SK-N-SH (cell line): Measurements from ENCODE around the gene MRPL14.

Source experiments
- FOXM1 ChIP-seq: IDR thresholded peaks from 2 replicates; pipeline ENCODE4 v1.4.0; 2012; ENCODE audit warnings: low read depth, mild to moderate bottlenecking
- NRF1 ChIP-seq: IDR thresholded peaks from 2 replicates; pipeline ENCODE4 v1.6.1; 2012; ENCODE audit warnings: low read depth, mild to moderate bottlenecking, low read length
- POLR2AphosphoS5 ChIP-seq: IDR thresholded peaks from 2 replicates; pipeline ENCODE4 v1.6.1; 2012; ENCODE audit warnings: low read depth, low read length
- RAD21 ChIP-seq: IDR thresholded peaks from 2 replicates; pipeline ENCODE4 v1.6.1; 2012; ENCODE audit warnings: mild to moderate bottlenecking, low read length
- RCOR1 ChIP-seq: fragments of 150-350 bp; IDR thresholded peaks from 2 replicates; pipeline ENCODE4 v1.6.1; 2017; ENCODE audit warnings: antibody characterized with exemption, low read length
- SIN3A ChIP-seq: IDR thresholded peaks from 2 replicates; pipeline ENCODE4 v1.6.1; 2012; ENCODE audit warnings: low read depth, mild to moderate bottlenecking, low read length, moderate library complexity, borderline replicate concordance
- TEAD4 ChIP-seq: IDR thresholded peaks from 2 replicates; pipeline ENCODE4 v1.4.0; 2012; ENCODE audit warnings: mild to moderate bottlenecking, borderline replicate concordance; ENCODE audit not compliant: insufficient read depth
- TF ChIP-seq, protein P1 (sequence below): fragments of 200-600 bp; sonication (generic); IDR thresholded peaks from 2 replicates; pipeline ENCODE4 v1.6.1; 2017; ENCODE audit warnings: antibody characterized with exemption, mild to moderate bottlenecking, moderate library complexity
- TF ChIP-seq, protein P2 (sequence below): IDR thresholded peaks from 2 replicates; pipeline ENCODE4 v1.6.1; 2012; ENCODE audit warnings: mild to moderate bottlenecking, low read depth, low read length, moderate library complexity

DNA sequence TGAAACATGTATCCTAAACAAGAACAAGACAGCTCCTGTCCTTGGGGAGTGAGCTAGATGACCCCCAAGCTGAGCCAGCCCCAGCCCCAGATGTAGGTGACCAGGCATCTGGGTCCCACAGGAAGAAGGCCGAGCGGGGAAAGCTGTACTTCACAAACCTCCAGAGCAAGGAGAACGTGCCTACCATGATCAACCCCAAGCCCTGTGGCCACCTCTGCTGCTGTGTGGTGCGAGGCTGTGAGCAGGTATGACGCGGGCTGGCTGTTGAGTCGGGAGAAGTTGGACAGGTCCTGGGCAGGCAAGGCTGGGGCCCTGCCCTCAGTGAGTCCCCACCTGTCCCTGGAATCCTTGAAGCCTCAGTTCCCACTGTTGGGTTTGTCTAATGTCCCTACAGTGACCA is 20.0 kb upstream of the MRPL14 start:
- TF ChIP-seq, protein P1, sequence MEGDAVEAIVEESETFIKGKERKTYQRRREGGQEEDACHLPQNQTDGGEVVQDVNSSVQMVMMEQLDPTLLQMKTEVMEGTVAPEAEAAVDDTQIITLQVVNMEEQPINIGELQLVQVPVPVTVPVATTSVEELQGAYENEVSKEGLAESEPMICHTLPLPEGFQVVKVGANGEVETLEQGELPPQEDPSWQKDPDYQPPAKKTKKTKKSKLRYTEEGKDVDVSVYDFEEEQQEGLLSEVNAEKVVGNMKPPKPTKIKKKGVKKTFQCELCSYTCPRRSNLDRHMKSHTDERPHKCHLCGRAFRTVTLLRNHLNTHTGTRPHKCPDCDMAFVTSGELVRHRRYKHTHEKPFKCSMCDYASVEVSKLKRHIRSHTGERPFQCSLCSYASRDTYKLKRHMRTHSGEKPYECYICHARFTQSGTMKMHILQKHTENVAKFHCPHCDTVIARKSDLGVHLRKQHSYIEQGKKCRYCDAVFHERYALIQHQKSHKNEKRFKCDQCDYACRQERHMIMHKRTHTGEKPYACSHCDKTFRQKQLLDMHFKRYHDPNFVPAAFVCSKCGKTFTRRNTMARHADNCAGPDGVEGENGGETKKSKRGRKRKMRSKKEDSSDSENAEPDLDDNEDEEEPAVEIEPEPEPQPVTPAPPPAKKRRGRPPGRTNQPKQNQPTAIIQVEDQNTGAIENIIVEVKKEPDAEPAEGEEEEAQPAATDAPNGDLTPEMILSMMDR = no peak
- TF ChIP-seq TEAD4 (no peak), RAD21 (no peak), NRF1 (no peak), RCOR1 (no peak), FOXM1 (no peak), POLR2AphosphoS5 (no peak), SIN3A (no peak)
- TF ChIP-seq, protein P2, sequence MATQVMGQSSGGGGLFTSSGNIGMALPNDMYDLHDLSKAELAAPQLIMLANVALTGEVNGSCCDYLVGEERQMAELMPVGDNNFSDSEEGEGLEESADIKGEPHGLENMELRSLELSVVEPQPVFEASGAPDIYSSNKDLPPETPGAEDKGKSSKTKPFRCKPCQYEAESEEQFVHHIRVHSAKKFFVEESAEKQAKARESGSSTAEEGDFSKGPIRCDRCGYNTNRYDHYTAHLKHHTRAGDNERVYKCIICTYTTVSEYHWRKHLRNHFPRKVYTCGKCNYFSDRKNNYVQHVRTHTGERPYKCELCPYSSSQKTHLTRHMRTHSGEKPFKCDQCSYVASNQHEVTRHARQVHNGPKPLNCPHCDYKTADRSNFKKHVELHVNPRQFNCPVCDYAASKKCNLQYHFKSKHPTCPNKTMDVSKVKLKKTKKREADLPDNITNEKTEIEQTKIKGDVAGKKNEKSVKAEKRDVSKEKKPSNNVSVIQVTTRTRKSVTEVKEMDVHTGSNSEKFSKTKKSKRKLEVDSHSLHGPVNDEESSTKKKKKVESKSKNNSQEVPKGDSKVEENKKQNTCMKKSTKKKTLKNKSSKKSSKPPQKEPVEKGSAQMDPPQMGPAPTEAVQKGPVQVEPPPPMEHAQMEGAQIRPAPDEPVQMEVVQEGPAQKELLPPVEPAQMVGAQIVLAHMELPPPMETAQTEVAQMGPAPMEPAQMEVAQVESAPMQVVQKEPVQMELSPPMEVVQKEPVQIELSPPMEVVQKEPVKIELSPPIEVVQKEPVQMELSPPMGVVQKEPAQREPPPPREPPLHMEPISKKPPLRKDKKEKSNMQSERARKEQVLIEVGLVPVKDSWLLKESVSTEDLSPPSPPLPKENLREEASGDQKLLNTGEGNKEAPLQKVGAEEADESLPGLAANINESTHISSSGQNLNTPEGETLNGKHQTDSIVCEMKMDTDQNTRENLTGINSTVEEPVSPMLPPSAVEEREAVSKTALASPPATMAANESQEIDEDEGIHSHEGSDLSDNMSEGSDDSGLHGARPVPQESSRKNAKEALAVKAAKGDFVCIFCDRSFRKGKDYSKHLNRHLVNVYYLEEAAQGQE = no peak
